Activated CD8-positive, alpha-beta memory T cell treated with anti-CD3 and anti-CD28 coated beads for 48 hours (primary cell): Measurements from ENCODE around the gene IDH3G.

ENCODE experiments used
- DNase-seq, 3 experiments: peaks; one replicate each; pipeline ENCODE4 v3.0.0-alpha.2; 2020; ENCODE audit warnings: low read depth in 2 of 3, low spot score in 2 of 3

Gene IDH3G

DNA sequence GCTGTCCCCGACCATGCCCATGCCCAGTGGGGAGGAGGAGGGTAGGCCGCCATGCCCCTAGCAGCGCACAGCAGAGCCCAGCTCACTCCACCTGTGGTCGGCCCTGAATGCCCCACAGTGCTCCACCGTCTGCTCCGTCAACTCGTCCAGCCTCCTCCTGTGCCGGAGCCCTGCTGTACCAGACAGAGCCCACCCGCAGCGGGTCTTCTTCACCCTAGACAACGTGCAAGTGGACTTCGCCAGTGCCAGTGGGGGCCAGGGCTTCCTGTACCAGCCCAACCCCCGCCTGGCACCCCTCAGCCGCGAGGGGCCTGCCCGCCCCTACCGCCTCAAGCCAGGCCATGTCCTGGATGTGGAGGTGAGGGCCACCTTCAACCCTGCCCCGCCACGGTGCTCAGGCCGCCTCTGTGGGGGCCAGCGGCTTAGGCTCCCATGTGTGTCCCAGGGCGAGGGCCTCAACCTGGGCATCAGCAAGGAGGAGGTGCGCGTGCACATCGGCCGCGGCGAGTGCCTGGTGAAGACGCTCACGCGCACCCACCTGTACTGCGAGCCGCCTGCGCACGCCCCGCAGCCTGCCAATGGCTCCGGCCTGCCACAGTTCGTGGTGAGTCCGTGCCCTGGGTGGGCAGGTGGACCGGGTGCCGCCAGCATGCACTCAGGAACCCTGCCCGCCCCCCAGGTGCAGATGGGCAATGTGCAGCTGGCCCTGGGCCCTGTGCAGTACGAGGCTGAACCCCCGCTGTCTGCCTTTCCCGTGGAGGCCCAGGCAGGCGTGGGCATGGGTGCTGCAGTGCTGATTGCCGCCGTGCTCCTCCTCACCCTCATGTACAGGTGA is 20.2 kb downstream of the IDH3G start:
- DNase-seq = no peak

DNA sequence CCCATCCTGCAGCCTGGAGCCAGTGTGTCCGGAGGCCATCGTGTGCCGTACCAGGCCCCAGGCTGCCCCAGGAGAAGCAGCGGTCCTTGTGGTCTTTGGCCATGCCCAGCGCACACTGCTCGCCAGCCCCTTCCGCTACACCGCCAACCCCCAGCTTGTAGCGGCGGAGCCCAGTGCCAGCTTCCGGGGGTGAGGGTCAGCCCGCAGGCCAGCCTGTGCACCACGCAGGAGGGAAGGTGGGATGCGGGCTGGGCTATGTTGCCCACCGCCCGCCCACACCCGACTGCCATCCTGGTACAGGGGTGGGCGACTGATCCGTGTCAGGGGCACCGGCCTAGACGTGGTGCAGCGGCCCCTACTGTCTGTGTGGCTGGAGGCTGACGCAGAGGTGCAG is 21.0 kb downstream of the IDH3G start:
- DNase-seq = no peak

GRCh38 chrX:153772316-153773217 is 21.6 kb downstream of the IDH3G start:
- no peak for DNase-seq

GRCh38 chrX:153771415-153772315 is 22.5 kb downstream of the IDH3G start:
- DNase-seq = no peak

DNA sequence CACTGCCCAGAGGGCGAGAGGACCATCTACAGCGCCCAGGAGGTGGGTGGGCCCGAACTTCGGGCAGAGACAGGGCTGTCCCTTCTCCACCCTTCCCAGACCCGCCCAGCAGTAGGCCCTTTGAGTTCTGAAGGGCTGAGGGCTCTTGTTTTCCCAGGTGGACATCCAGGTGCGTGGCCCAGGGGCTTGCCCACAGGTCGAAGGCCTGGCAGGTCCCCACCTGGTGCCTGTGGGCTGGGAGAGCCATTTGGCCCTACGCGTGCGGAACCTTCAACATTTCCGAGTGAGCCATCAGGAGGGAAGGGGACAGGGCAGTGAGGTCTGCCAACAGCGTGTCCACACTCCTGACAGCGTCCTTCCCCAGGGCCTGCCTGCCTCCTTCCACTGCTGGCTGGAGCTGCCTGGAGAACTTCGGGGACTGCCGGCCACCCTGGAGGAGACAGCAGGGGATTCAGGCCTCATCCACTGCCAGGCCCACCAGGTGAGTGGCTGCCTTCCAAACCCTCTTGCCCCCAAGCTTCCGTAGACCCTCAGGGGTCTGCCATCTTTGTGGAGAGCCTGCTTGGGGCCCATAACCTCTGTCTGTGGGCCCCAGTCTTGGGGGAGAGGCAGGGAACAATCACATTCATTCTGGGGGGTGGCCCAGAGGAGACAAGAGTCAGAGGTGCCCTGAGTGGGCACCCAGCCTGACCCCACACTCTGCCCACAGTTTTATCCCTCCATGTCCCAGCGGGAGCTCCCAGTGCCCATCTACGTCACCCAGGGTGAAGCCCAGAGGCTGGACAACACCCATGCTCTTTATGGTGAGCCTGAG is 23.4 kb downstream of the IDH3G start:
- no peak for DNase-seq

DNA sequence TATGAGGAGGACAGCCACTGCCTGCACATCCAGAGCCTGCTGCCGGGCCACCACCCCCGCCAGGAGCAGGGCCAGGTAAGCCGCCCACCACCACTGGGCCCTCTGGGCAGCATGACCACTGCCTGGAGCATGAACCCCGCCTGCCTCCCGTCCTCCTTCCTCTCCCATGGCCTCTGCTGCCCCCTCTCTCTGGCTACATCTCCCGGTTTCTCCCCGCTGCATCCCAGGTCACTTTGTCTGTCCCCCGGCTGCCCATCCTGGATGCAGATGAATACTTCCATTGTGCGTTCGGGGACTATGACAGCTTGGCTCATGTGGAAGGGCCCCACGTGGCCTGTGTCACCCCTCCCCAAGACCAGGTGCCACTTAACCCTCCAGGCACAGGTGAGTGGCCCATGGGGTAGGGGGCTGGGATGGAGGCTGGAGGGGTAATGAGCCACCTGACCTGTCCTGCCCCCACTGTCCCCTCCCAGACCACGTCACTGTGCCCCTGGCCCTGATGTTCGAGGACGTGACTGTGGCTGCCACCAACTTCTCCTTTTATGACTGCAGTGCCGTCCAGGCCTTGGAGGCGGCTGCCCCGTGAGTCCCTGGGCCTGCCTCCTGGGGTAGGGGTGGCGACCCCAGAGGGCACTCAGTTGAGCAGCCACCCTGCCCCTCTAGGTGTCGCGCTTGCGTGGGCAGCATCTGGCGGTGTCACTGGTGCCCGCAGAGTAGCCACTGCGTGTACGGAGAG is 24.1 kb downstream of the IDH3G start:
- DNase-seq = no peak

- DNase-seq = no peak
Measured at GRCh38 chrX:153769158-153769864, 24.9 kb downstream of the IDH3G start.

- no peak for DNase-seq
Measured at GRCh38 chrX:153768311-153769157, 25.6 kb downstream of the IDH3G start.

GRCh38 chrX:153767674-153768055 is 26.5 kb downstream of the IDH3G start:
- no peak for DNase-seq

DNA sequence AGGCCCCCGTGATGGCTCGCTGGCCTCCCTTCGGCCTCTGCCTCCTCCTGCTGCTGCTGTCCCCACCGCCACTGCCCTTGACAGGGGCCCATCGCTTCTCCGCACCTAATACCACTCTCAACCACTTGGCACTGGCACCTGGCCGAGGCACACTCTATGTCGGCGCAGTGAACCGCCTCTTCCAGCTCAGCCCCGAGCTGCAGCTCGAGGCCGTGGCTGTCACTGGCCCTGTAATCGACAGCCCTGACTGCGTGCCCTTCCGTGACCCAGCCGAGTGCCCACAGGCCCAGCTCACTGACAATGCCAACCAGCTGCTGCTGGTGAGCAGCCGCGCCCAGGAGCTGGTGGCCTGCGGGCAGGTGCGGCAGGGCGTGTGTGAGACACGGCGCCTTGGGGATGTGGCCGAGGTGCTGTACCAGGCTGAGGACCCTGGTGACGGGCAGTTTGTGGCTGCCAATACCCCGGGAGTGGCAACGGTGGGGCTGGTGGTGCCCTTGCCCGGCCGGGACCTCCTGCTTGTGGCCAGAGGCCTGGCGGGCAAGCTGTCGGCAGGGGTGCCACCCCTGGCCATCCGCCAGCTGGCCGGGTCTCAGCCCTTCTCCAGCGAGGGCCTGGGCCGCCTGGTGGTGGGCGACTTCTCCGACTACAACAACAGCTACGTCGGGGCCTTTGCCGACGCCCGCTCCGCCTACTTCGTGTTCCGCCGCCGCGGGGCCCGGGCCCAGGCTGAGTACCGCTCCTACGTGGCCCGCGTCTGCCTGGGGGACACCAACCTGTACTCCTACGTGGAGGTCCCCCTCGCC is 27.1 kb downstream of the IDH3G start:
- DNase-seq = no peak

- DNase-seq = no peak
Measured at GRCh38 chrX:153766098-153766817, 27.9 kb downstream of the IDH3G start.

DNA sequence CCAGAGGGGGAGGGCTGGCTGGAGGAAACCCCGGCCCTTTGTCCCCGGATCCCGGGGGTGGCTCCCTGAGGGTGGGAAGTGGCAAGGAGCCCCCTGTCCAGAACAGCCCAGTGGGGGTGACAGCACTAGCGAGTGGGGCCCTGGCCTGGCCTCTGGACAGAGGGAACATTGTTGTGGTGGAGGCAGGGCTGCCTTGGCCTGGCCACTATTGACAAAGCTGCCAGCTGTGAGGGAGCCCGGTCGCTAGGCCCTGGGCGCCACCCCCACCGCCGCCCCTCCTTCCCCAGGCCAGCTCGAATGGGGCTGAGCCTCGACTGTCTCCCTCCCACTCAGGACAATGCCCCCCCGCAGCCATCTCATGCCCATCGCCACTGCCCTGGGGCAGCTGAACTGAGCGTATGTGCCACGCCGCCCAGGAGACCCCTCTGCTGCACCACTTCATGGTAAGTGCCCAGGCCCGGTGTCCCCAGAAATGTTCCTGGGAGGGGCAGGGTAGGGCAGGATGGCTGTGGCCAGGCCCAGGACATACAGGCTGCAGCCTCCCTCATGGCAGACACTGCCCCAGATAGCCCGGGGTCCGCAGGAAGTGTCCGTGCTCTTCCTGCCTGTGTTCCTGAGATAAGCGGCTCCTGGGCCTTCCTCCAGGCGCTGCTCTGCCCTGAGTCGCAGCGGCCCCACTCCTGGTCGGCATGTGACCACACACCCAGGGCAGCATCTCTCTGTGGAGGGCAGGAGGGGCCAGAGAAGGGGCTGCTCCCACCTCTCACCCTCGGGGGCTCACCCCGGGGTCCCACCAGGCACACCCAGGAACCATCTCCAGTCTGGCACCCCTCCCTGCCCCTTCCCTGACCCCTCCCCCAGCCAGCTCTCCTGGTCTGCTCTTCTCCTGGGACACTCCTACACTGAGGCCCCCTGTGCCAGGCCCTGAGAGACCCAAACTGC is 28.8 kb downstream of the IDH3G start:
- no peak for DNase-seq

GRCh38 chrX:153764786-153765137 is 29.4 kb downstream of the IDH3G start:
- no peak for DNase-seq

GRCh38 chrX:153763989-153764755 is 30.0 kb downstream of the IDH3G start, which contains the start of gene PLXNB3:
TSS of gene PLXNB3 (plus strand) at chrX:153764249. CDS start at chrX:153765536, 1,287 bp downstream.
- peak; percentile 28 to 74 (median 42) for DNase-seq
